Measurements from ENCODE around the gene ACACB. TPM values are rescaled to one million over a fixed set of nuclear protein-coding genes. Genes with fewer than 3 reads are reported as not detected.

ACACB gene
- total and polyA plus RNA-seq, 8 donors, result 12.5 to 21.3 (median 15.8) TPM

GRCh38 chr12:109162551-109162950, 46.2 kb downstream of the ACACB start:
- intact Hi-C loops (cut with DNase I), result no loop called here
- no peak overlapping the region for H3K27ac ChIP-seq
- no peak overlapping the region for H3K4me3 ChIP-seq
- no peak for DNase-seq
- no peaks in the 10 kb centered on the region for H3K27me3 ChIP-seq
- ATAC-seq, result no peak
- no peaks in the 10 kb centered on the region for H3K36me3 ChIP-seq
- H3K4me1 ChIP-seq, result peaks cover 3 to 12% of the 10 kb centered on the region in 2 donors
- TF ChIP-seq CTCF (IDR thresholded peaks at IDR 0.05), result no peak
- no peaks in the 10 kb centered on the region for H3K9me3 ChIP-seq

- intact Hi-C loops (cut with DNase I), result no loop called here
Observed at GRCh38 chr12:109163167-109163566, 46.8 kb downstream of the ACACB start.

DNA sequence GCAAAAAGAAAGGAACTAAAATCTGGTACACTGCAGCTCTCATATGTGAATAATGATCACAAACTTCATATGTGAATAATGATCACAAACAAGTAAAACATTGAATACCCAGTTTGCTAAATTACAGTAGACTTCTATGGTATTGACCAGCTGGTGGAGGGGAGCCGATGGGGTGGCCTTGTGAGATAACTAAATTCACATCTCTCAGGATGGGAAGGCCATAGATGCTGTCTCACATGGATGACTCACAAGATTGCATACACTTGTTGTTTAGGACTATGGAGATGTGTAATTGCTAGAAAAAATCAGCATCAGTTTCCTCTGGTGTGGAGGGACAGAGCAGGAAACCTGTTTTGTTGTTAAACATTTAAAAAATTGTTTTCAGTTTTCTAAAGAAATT, 49.2 kb downstream of the ACACB start:
- intact Hi-C loops (cut with DNase I), result no loop called here
- Histone ChIP-seq H3K27ac (no peak overlapping the region), H3K36me3 (peaks cover 0 to 3% of the 10 kb centered on the region in 2 donors), H3K4me1 (peaks cover 0 to 19% of the 10 kb centered on the region in 2 donors), H3K4me3 (no peak overlapping the region), H3K27me3 (no peaks in the 10 kb centered on the region), H3K9me3 (no peaks in the 10 kb centered on the region)
- DNase-seq (no peak), ATAC-seq (no peak)
- TF ChIP-seq CTCF (IDR thresholded peaks at IDR 0.05), result no peak

More at GRCh38 chr12:109163167-109163566, 46.8 kb downstream of the ACACB start:
- Histone ChIP-seq H3K36me3 (peaks cover 0 to 3% of the 10 kb centered on the region in 2 donors), H3K27ac (no peak overlapping the region), H3K4me1 (peaks cover 3 to 8% of the 10 kb centered on the region in 2 donors), H3K9me3 (no peaks in the 10 kb centered on the region), H3K27me3 (no peaks in the 10 kb centered on the region), H3K4me3 (no peak overlapping the region)
- no peak for DNase-seq
- TF ChIP-seq CTCF (IDR thresholded peaks at IDR 0.05), result no peak
- no peak for ATAC-seq

DNA sequence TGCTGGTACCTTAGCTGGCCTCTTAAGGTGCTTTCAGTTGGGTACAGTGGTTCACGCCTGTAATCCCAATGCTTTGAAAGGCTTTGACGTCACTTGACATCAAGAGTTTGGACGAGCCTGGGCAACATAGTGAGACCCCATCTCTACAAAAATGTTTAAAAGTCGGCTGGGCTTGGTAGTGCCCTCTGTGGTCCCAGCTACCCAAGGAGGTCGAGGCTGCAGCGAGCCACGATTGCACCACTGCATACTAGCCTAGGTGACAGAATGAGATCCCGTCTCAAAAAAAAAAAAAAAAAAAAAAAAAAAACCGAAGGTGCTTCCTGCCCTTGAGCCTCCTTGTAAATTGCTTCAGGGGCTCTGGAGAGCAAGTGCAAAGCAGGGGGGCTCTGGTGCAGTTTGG, 50.0 kb downstream of the ACACB start:
- Histone ChIP-seq H3K27me3 (no peaks in the 10 kb centered on the region), H3K36me3 (peaks cover 0 to 3% of the 10 kb centered on the region in 2 donors), H3K4me1 (peaks cover 0 to 22% of the 10 kb centered on the region in 2 donors), H3K9me3 (no peaks in the 10 kb centered on the region), H3K4me3 (no peak overlapping the region), H3K27ac (no peak overlapping the region)
- intact Hi-C loops (cut with DNase I), result no loop called here
- ATAC-seq, result no peak
- no peak for TF ChIP-seq CTCF (IDR thresholded peaks at IDR 0.05)
- DNase-seq, result no peak

DNA sequence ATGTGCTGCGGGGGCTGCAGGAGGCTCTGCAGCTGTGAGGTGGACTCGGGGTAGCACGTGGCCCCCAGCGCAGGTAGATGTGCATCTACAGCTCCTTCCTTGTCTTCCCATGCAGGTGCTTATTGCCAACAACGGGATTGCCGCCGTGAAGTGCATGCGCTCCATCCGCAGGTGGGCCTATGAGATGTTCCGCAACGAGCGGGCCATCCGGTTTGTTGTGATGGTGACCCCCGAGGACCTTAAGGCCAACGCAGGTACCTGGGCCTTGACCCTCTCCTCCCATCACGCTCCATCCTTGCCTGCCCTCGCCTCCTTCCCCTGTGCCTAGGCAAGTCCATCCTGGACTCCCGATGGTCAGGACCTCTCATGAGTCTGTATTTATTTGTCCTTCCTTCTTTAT, 51.4 kb downstream of the ACACB start:
- peaks cover 0 to 15% of the 10 kb centered on the region in 2 donors for H3K36me3 ChIP-seq
- DNase-seq (no peak), ATAC-seq (no peak)
- no peak overlapping the region for H3K27ac ChIP-seq
- intact Hi-C loops (cut with DNase I), result no loop called here
- H3K27me3 ChIP-seq, result no peaks in the 10 kb centered on the region
- H3K9me3 ChIP-seq, result peaks cover 0 to 2% of the 10 kb centered on the region in 2 donors
- peaks cover 0 to 21% of the 10 kb centered on the region in 2 donors for H3K4me1 ChIP-seq
- no peak overlapping the region for H3K4me3 ChIP-seq
- TF ChIP-seq CTCF (IDR thresholded peaks at IDR 0.05), result no peak
